H9 (cell line): ENCODE measurements around the gene SERPINA5. TPM values are rescaled to one million over a fixed set of nuclear protein-coding genes. Genes with fewer than 3 reads are reported as not detected.

Source experiments
- DNase-seq: peaks from one replicate; pipeline ENCODE4 v3.0.0-alpha.2; 2017
- H2AFZ ChIP-seq: one replicate; pipeline ENCODE4 v1.6.1; 2013; ENCODE audit warnings: mild to moderate bottlenecking, low read length, control low read depth, moderate library complexity
- H2AK5ac ChIP-seq: 2 replicates; pipeline ENCODE4 v1.6.1; 2013; ENCODE audit warnings: low read length, control low read depth, mixed read lengths; ENCODE audit not compliant: insufficient read length
- H2BK120ac ChIP-seq: one replicate; pipeline ENCODE4 v1.6.1; 2013; ENCODE audit warnings: low read depth, mild to moderate bottlenecking, low read length, control low read depth, inconsistent platforms; ENCODE audit not compliant: poor library complexity, severe bottlenecking
- H2BK12ac ChIP-seq: 2 replicates; pipeline ENCODE4 v1.6.1; 2013; ENCODE audit warnings: low read length, control low read depth, mixed read lengths, low read depth; ENCODE audit not compliant: insufficient read length
- H2BK15ac ChIP-seq: 2 replicates; pipeline ENCODE4 v1.6.1; 2013; ENCODE audit warnings: low read depth, low read length, control low read depth
- H2BK20ac ChIP-seq: one replicate; pipeline ENCODE4 v1.6.1; 2013; ENCODE audit warnings: low read depth, mild to moderate bottlenecking, low read length, control low read depth, inconsistent platforms; ENCODE audit not compliant: poor library complexity, severe bottlenecking
- H2BK5ac ChIP-seq: 2 replicates; pipeline ENCODE4 v1.6.1; 2013; ENCODE audit warnings: low read length, control low read depth, mixed read lengths; ENCODE audit not compliant: insufficient read length
- H3K14ac ChIP-seq: 2 replicates; pipeline ENCODE4 v1.6.1; 2013; ENCODE audit warnings: low read length, control low read depth; ENCODE audit not compliant: insufficient read depth
- H3K18ac ChIP-seq: 2 replicates; pipeline ENCODE4 v1.6.1; 2013; ENCODE audit warnings: low read depth, mild to moderate bottlenecking, mixed read lengths, low read length, control low read depth; ENCODE audit not compliant: insufficient read length
- H3K23ac ChIP-seq: 2 replicates; pipeline ENCODE4 v1.6.1; 2013; ENCODE audit warnings: low read length, control low read depth, mixed read lengths, low read depth; ENCODE audit not compliant: insufficient read length
- H3K23me2 ChIP-seq: 2 replicates; pipeline ENCODE4 v1.6.1; 2013; ENCODE audit warnings: low read depth, mild to moderate bottlenecking, mixed read lengths, low read length, control low read depth; ENCODE audit not compliant: insufficient read length, poor library complexity, severe bottlenecking
- H3K27ac ChIP-seq: 2 replicates; pipeline ENCODE4 v1.5.1; 2013; ENCODE audit warnings: low read length, control low read depth, mixed read lengths, low read depth; ENCODE audit not compliant: insufficient read length
- H3K27me3 ChIP-seq: 2 replicates; pipeline ENCODE4 v1.6.1; 2013; ENCODE audit warnings: low read length, control low read depth, inconsistent platforms; ENCODE audit not compliant: insufficient read depth
- H3K4ac ChIP-seq: 2 replicates; pipeline ENCODE4 v1.6.1; 2013; ENCODE audit warnings: low read depth, mild to moderate bottlenecking, control low read depth, inconsistent platforms, low read length, moderate library complexity
- H3K4me1 ChIP-seq: 2 replicates; pipeline ENCODE4 v1.6.1; 2013; ENCODE audit warnings: low read length, control low read depth, inconsistent platforms; ENCODE audit not compliant: insufficient read depth
- H3K4me2 ChIP-seq: 2 replicates; pipeline ENCODE4 v1.6.1; 2013; ENCODE audit warnings: low read length, control low read depth, mixed read lengths; ENCODE audit not compliant: insufficient read length, insufficient read depth
- H3K56ac ChIP-seq: 2 replicates; pipeline ENCODE4 v1.6.1; 2013; ENCODE audit warnings: low read depth, mild to moderate bottlenecking, mixed read lengths, low read length, control low read depth; ENCODE audit not compliant: insufficient read length
- H3K79me1 ChIP-seq: 2 replicates; pipeline ENCODE4 v1.6.1; 2013; ENCODE audit warnings: low read depth, mild to moderate bottlenecking, moderate library complexity, low read length, control low read depth, inconsistent platforms; ENCODE audit not compliant: insufficient read depth, poor library complexity, severe bottlenecking
- H3K79me2 ChIP-seq: 2 replicates; pipeline ENCODE4 v1.6.1; 2013; ENCODE audit warnings: low read length, control low read depth, inconsistent platforms; ENCODE audit not compliant: insufficient read depth
- H3K9ac ChIP-seq: 2 replicates; pipeline ENCODE4 v1.6.1; 2013; ENCODE audit warnings: low read length, control low read depth, mixed read lengths; ENCODE audit not compliant: insufficient read length; ENCODE audit errors: extremely low read depth
- H3K9me3 ChIP-seq: one replicate; pipeline ENCODE4 v1.6.1; 2013; ENCODE audit warnings: low read depth, low read length, inconsistent platforms; ENCODE audit not compliant: control insufficient read depth
- H3T11ph ChIP-seq: one replicate; pipeline ENCODE4 v1.6.1; 2013; ENCODE audit warnings: mild to moderate bottlenecking, low read length, control low read depth, inconsistent platforms
- H4K20me1 ChIP-seq: one replicate; pipeline ENCODE4 v1.6.1; 2013; ENCODE audit not compliant: control insufficient read depth, insufficient read length, insufficient read depth
- H4K5ac ChIP-seq: 2 replicates; pipeline ENCODE4 v1.6.1; 2013; ENCODE audit warnings: low read depth, mild to moderate bottlenecking, mixed read lengths, low read length, control low read depth; ENCODE audit not compliant: insufficient read length
- H4K8ac ChIP-seq: replicated peaks from 2 replicates; pipeline ENCODE4 v1.6.1; 2013; ENCODE audit warnings: low read length, control low read depth, mixed read lengths, low read depth; ENCODE audit not compliant: insufficient read length
- H4K91ac ChIP-seq: 2 replicates; pipeline ENCODE4 v1.6.1; 2013; ENCODE audit warnings: low read depth, mild to moderate bottlenecking, moderate library complexity, mixed read lengths, low read length, control low read depth; ENCODE audit not compliant: insufficient read length
- H3K27ac Mint-ChIP-seq, 3 experiments: 2 replicates in 2 of 3; 3 replicates in 1 of 3; pipeline ENCODE4 v1.8.0; 2020 to 2021; ENCODE audit warnings: mixed read lengths in 3 of 3, mild to moderate bottlenecking in 1 of 3, moderate library complexity in 1 of 3
- H3K27me3 Mint-ChIP-seq: 2 replicates; pipeline ENCODE4 v1.8.0; 2021; ENCODE audit warnings: low read depth, mild to moderate bottlenecking, moderate library complexity, mixed read lengths
- H3K36me3 Mint-ChIP-seq, 3 experiments: 2 replicates in 2 of 3; 3 replicates in 1 of 3; pipeline ENCODE4 v1.8.0; 2020 to 2021; ENCODE audit warnings: low read depth in 3 of 3, mixed read lengths in 3 of 3; ENCODE audit not compliant: insufficient read depth in 1 of 3
- H3K4me1 Mint-ChIP-seq, 2 experiments: 2 replicates each; pipeline ENCODE4 v1.8.0; 2020; ENCODE audit warnings: mixed read lengths in 2 of 2
- H3K4me3 Mint-ChIP-seq, 2 experiments: 2 replicates in 1 of 2; 3 replicates in 1 of 2; pipeline ENCODE4 v1.8.0; 2020 to 2021; ENCODE audit warnings: mild to moderate bottlenecking in 2 of 2, mixed read lengths in 2 of 2, moderate library complexity in 1 of 2
- H3K9me3 Mint-ChIP-seq, 2 experiments: 2 replicates in 1 of 2; 3 replicates in 1 of 2; pipeline ENCODE4 v1.8.0; 2020; ENCODE audit warnings: mild to moderate bottlenecking in 2 of 2, mixed read lengths in 2 of 2, moderate library complexity in 1 of 2
- WGBS: extraction: QIAGEN DNeasy Blood & Tissue Kit; methylation state at CpG from one replicate; pipeline ENCODE4 v1.1.7; 2013; ENCODE audit warnings: missing lambda C conversion rate, low lambda C conversion rate, mixed read lengths; ENCODE audit not compliant: insufficient read length; ENCODE audit errors: extremely low coverage; 5-methylcytosine and 5-hydroxymethylcytosine counted together
- total RNA-seq: library from RNA; stranded (reverse); gene quantifications from 2 replicates; pipeline ENCODE4 v1.2.1, GENCODE V29; 2021
- TF ChIP-seq, protein P1 (sequence below): fragments of 200-600 bp; sonication (generic); conservative IDR thresholded peaks from 3 replicates; pipeline ENCODE4 v1.8.0; 2021; ENCODE audit warnings: antibody characterized with exemption, mild to moderate bottlenecking

SERPINA5 gene
- total RNA-seq, 1 experiment from 2014 or later = 1.1 TPM

- Histone ChIP-seq H3K27ac (no peak overlapping the region), H2BK120ac (no peak overlapping the region), H3K4me2 (no peak overlapping the region), H3K4ac (no peak overlapping the region), H3K14ac (no peak overlapping the region), H3K79me2 (no peaks in the 10 kb centered on the region), H3K79me1 (no peaks in the 10 kb centered on the region), H2BK12ac (no peak overlapping the region), H2BK15ac (no peak overlapping the region), H3K27me3 (no peaks in the 10 kb centered on the region), H4K20me1 (no peaks in the 10 kb centered on the region), H3K9me3 (no peaks in the 10 kb centered on the region), H4K8ac (no peak overlapping the region), H3T11ph (no peak overlapping the region), H2BK20ac (no peak overlapping the region), H2AK5ac (no peak overlapping the region), H3K56ac (no peak overlapping the region), H4K5ac (no peak overlapping the region), H3K23me2 (no peaks in the 10 kb centered on the region), H2BK5ac (no peak overlapping the region), H3K18ac (no peak overlapping the region), H3K9ac (no peak overlapping the region), H3K23ac (no peak overlapping the region), H4K91ac (no peak overlapping the region), H3K4me1 (no peaks in the 10 kb centered on the region), H2AFZ (no peak overlapping the region)
- no CpG with 5 or more reads among the region's 11 CpGs for WGBS
- peaks cover 3% of the 10 kb centered on the region; the same call in 1 of the 2 replicates for H3K27me3 Mint-ChIP-seq
- TF ChIP-seq, protein P1, sequence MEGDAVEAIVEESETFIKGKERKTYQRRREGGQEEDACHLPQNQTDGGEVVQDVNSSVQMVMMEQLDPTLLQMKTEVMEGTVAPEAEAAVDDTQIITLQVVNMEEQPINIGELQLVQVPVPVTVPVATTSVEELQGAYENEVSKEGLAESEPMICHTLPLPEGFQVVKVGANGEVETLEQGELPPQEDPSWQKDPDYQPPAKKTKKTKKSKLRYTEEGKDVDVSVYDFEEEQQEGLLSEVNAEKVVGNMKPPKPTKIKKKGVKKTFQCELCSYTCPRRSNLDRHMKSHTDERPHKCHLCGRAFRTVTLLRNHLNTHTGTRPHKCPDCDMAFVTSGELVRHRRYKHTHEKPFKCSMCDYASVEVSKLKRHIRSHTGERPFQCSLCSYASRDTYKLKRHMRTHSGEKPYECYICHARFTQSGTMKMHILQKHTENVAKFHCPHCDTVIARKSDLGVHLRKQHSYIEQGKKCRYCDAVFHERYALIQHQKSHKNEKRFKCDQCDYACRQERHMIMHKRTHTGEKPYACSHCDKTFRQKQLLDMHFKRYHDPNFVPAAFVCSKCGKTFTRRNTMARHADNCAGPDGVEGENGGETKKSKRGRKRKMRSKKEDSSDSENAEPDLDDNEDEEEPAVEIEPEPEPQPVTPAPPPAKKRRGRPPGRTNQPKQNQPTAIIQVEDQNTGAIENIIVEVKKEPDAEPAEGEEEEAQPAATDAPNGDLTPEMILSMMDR = no peak
- peak overlapping the region in 2 of 3 experiments; percentile 21 to 70; a peak in 3 of 7 replicates for H3K27ac Mint-ChIP-seq
- peaks cover 3% of the 10 kb centered on the region in 2 experiments; a peak in 1 of 4 replicates for H3K4me1 Mint-ChIP-seq
- H3K9me3 Mint-ChIP-seq = no peaks in the 10 kb centered on the region; a peak in 1 of 5 replicates
- DNase-seq = no peak
- no peak overlapping the region for H3K4me3 Mint-ChIP-seq
- H3K36me3 Mint-ChIP-seq = no peaks in the 10 kb centered on the region
These were observed 58.0 kb downstream of the SERPINA5 start for GRCh38 chr14:94638961-94639817.
